ENCODE data around the gene PTPRT.

- no peak for TF ChIP-seq CTCF (IDR thresholded peaks at IDR 0.05)
- TF ChIP-seq POLR2A (IDR thresholded peaks at IDR 0.05), result no peak
Observed at GRCh38 chr20:42959996-42960395, 229.7 kb downstream of the PTPRT start.

Data from ovary (tissue), 3 donors.